ENCODE measurements around the gene ABCA9. TPM values are rescaled to one million over a fixed set of nuclear protein-coding genes. Genes with fewer than 3 reads are reported as not detected.

The ABCA9 gene
- total and polyA plus RNA-seq, 9 of the 15 experiments (the other 6 are each of a cell fraction or from before 2014, with no cell fraction given), result 0.04 TPM; not detected in 8

GRCh38 chr17:69103557-69104233 is 43.0 kb upstream of the ABCA9 start (continued):
- TF ChIP-seq ZNF518B (CRISPR knock-in tag; IDR thresholded peaks at IDR 0.05) (no peak), ZNF282 (CRISPR knock-in tag; IDR thresholded peaks at IDR 0.05) (no peak), ZNF146 (CRISPR knock-in tag; IDR thresholded peaks at IDR 0.05; ENCODE audit: unreplicated experiment) (no peak), PYGO2 (tag; IDR thresholded peaks at IDR 0.05) (peak; percentile 66; the same call in 1 of the 2 replicates), E2F3 (CRISPR knock-in tag; IDR thresholded peaks at IDR 0.05) (no peak), ZFP91 (CRISPR knock-in tag; IDR thresholded peaks at IDR 0.05) (no peak), DNMT1 (IDR thresholded peaks at IDR 0.05) (no peak), NR2F6 (CRISPR knock-in tag; IDR thresholded peaks at IDR 0.05) (no peak), NR3C1 (CRISPR knock-in tag; IDR thresholded peaks at IDR 0.05) (no peak), TAL1 (IDR thresholded peaks at IDR 0.05) (peak; percentile 88), ZNF133 (CRISPR knock-in tag; IDR thresholded peaks at IDR 0.05) (no peak), ZFPM2 (CRISPR knock-in tag; IDR thresholded peaks at IDR 0.05) (no peak), GABPB1 (CRISPR knock-in tag; IDR thresholded peaks at IDR 0.05) (no peak), SMAD4 (CRISPR knock-in tag; conservative IDR thresholded peaks at IDR 0.05) (peak; percentile 47), CHD2 (IDR thresholded peaks at IDR 0.05; ENCODE audit: low read depth, low read length) (no peak), ZFP36 (IDR thresholded peaks at IDR 0.05; ENCODE audit: low read depth, low read length, partially characterized antibody) (no peak), PRMT5 (CRISPR knock-in tag; IDR thresholded peaks at IDR 0.05) (no peak), HNRNPUL1 (IDR thresholded peaks at IDR 0.05; ENCODE audit: low read length) (no peak), ZNF717 (CRISPR knock-in tag; IDR thresholded peaks at IDR 0.05) (no peak), SRSF3 (IDR thresholded peaks at IDR 0.05; ENCODE audit: insufficient read depth, low read length) (no peak), ZBTB7A (IDR thresholded peaks at IDR 0.05; ENCODE audit: borderline replicate concordance, control insufficient read depth, low read depth, low read length) (peak; percentile 70; the same call in 1 of the 2 replicates), U2AF1 (optimal IDR thresholded peaks at IDR 0.05; ENCODE audit: low read depth, low read length) (no peak), ZNF511 (CRISPR knock-in tag; IDR thresholded peaks at IDR 0.05) (no peak), RBM34 (IDR thresholded peaks at IDR 0.05; ENCODE audit: borderline replicate concordance, insufficient read depth, low read length) (no peak)
